H9 (cell line): ENCODE results near the gene TBCB. TPM values are rescaled to one million over a fixed set of nuclear protein-coding genes. Genes with fewer than 3 reads are reported as not detected.

Experiments
- DNase-seq: peaks from one replicate; pipeline ENCODE4 v3.0.0-alpha.2; 2017
- H2AFZ ChIP-seq: one replicate; pipeline ENCODE4 v1.6.1; 2013; ENCODE audit warnings: mild to moderate bottlenecking, low read length, control low read depth, moderate library complexity
- H2AK5ac ChIP-seq: 2 replicates; pipeline ENCODE4 v1.6.1; 2013; ENCODE audit warnings: low read length, control low read depth, mixed read lengths; ENCODE audit not compliant: insufficient read length
- H2BK120ac ChIP-seq: one replicate; pipeline ENCODE4 v1.6.1; 2013; ENCODE audit warnings: low read depth, mild to moderate bottlenecking, low read length, control low read depth, inconsistent platforms; ENCODE audit not compliant: poor library complexity, severe bottlenecking
- H2BK12ac ChIP-seq: 2 replicates; pipeline ENCODE4 v1.6.1; 2013; ENCODE audit warnings: low read length, control low read depth, mixed read lengths, low read depth; ENCODE audit not compliant: insufficient read length
- H2BK15ac ChIP-seq: 2 replicates; pipeline ENCODE4 v1.6.1; 2013; ENCODE audit warnings: low read depth, low read length, control low read depth
- H2BK20ac ChIP-seq: one replicate; pipeline ENCODE4 v1.6.1; 2013; ENCODE audit warnings: low read depth, mild to moderate bottlenecking, low read length, control low read depth, inconsistent platforms; ENCODE audit not compliant: poor library complexity, severe bottlenecking
- H2BK5ac ChIP-seq: 2 replicates; pipeline ENCODE4 v1.6.1; 2013; ENCODE audit warnings: low read length, control low read depth, mixed read lengths; ENCODE audit not compliant: insufficient read length
- H3K14ac ChIP-seq: 2 replicates; pipeline ENCODE4 v1.6.1; 2013; ENCODE audit warnings: low read length, control low read depth; ENCODE audit not compliant: insufficient read depth
- H3K18ac ChIP-seq: 2 replicates; pipeline ENCODE4 v1.6.1; 2013; ENCODE audit warnings: low read depth, mild to moderate bottlenecking, mixed read lengths, low read length, control low read depth; ENCODE audit not compliant: insufficient read length
- H3K23ac ChIP-seq: 2 replicates; pipeline ENCODE4 v1.6.1; 2013; ENCODE audit warnings: low read length, control low read depth, mixed read lengths, low read depth; ENCODE audit not compliant: insufficient read length
- H3K23me2 ChIP-seq: 2 replicates; pipeline ENCODE4 v1.6.1; 2013; ENCODE audit warnings: low read depth, mild to moderate bottlenecking, mixed read lengths, low read length, control low read depth; ENCODE audit not compliant: insufficient read length, poor library complexity, severe bottlenecking
- H3K27ac ChIP-seq: 2 replicates; pipeline ENCODE4 v1.5.1; 2013; ENCODE audit warnings: low read length, control low read depth, mixed read lengths, low read depth; ENCODE audit not compliant: insufficient read length
- H3K27me3 ChIP-seq: 2 replicates; pipeline ENCODE4 v1.6.1; 2013; ENCODE audit warnings: low read length, control low read depth, inconsistent platforms; ENCODE audit not compliant: insufficient read depth
- H3K4ac ChIP-seq: 2 replicates; pipeline ENCODE4 v1.6.1; 2013; ENCODE audit warnings: low read depth, mild to moderate bottlenecking, control low read depth, inconsistent platforms, low read length, moderate library complexity
- H3K4me1 ChIP-seq: 2 replicates; pipeline ENCODE4 v1.6.1; 2013; ENCODE audit warnings: low read length, control low read depth, inconsistent platforms; ENCODE audit not compliant: insufficient read depth
- H3K4me2 ChIP-seq: 2 replicates; pipeline ENCODE4 v1.6.1; 2013; ENCODE audit warnings: low read length, control low read depth, mixed read lengths; ENCODE audit not compliant: insufficient read length, insufficient read depth
- H3K56ac ChIP-seq: 2 replicates; pipeline ENCODE4 v1.6.1; 2013; ENCODE audit warnings: low read depth, mild to moderate bottlenecking, mixed read lengths, low read length, control low read depth; ENCODE audit not compliant: insufficient read length
- H3K79me1 ChIP-seq: 2 replicates; pipeline ENCODE4 v1.6.1; 2013; ENCODE audit warnings: low read depth, mild to moderate bottlenecking, moderate library complexity, low read length, control low read depth, inconsistent platforms; ENCODE audit not compliant: insufficient read depth, poor library complexity, severe bottlenecking
- H3K79me2 ChIP-seq: 2 replicates; pipeline ENCODE4 v1.6.1; 2013; ENCODE audit warnings: low read length, control low read depth, inconsistent platforms; ENCODE audit not compliant: insufficient read depth
- H3K9ac ChIP-seq: 2 replicates; pipeline ENCODE4 v1.6.1; 2013; ENCODE audit warnings: low read length, control low read depth, mixed read lengths; ENCODE audit not compliant: insufficient read length; ENCODE audit errors: extremely low read depth
- H3K9me3 ChIP-seq: one replicate; pipeline ENCODE4 v1.6.1; 2013; ENCODE audit warnings: low read depth, low read length, inconsistent platforms; ENCODE audit not compliant: control insufficient read depth
- H3T11ph ChIP-seq: one replicate; pipeline ENCODE4 v1.6.1; 2013; ENCODE audit warnings: mild to moderate bottlenecking, low read length, control low read depth, inconsistent platforms
- H4K20me1 ChIP-seq: one replicate; pipeline ENCODE4 v1.6.1; 2013; ENCODE audit not compliant: control insufficient read depth, insufficient read length, insufficient read depth
- H4K5ac ChIP-seq: 2 replicates; pipeline ENCODE4 v1.6.1; 2013; ENCODE audit warnings: low read depth, mild to moderate bottlenecking, mixed read lengths, low read length, control low read depth; ENCODE audit not compliant: insufficient read length
- H4K8ac ChIP-seq: replicated peaks from 2 replicates; pipeline ENCODE4 v1.6.1; 2013; ENCODE audit warnings: low read length, control low read depth, mixed read lengths, low read depth; ENCODE audit not compliant: insufficient read length
- H4K91ac ChIP-seq: 2 replicates; pipeline ENCODE4 v1.6.1; 2013; ENCODE audit warnings: low read depth, mild to moderate bottlenecking, moderate library complexity, mixed read lengths, low read length, control low read depth; ENCODE audit not compliant: insufficient read length
- H3K27ac Mint-ChIP-seq, 3 experiments: 2 replicates in 2 of 3; 3 replicates in 1 of 3; pipeline ENCODE4 v1.8.0; 2020 to 2021; ENCODE audit warnings: mixed read lengths in 3 of 3, mild to moderate bottlenecking in 1 of 3, moderate library complexity in 1 of 3
- H3K27me3 Mint-ChIP-seq: 2 replicates; pipeline ENCODE4 v1.8.0; 2021; ENCODE audit warnings: low read depth, mild to moderate bottlenecking, moderate library complexity, mixed read lengths
- H3K36me3 Mint-ChIP-seq, 3 experiments: 2 replicates in 2 of 3; 3 replicates in 1 of 3; pipeline ENCODE4 v1.8.0; 2020 to 2021; ENCODE audit warnings: low read depth in 3 of 3, mixed read lengths in 3 of 3; ENCODE audit not compliant: insufficient read depth in 1 of 3
- H3K4me1 Mint-ChIP-seq, 2 experiments: 2 replicates each; pipeline ENCODE4 v1.8.0; 2020; ENCODE audit warnings: mixed read lengths in 2 of 2
- H3K4me3 Mint-ChIP-seq, 2 experiments: 2 replicates in 1 of 2; 3 replicates in 1 of 2; pipeline ENCODE4 v1.8.0; 2020 to 2021; ENCODE audit warnings: mild to moderate bottlenecking in 2 of 2, mixed read lengths in 2 of 2, moderate library complexity in 1 of 2
- H3K9me3 Mint-ChIP-seq, 2 experiments: 2 replicates in 1 of 2; 3 replicates in 1 of 2; pipeline ENCODE4 v1.8.0; 2020; ENCODE audit warnings: mild to moderate bottlenecking in 2 of 2, mixed read lengths in 2 of 2, moderate library complexity in 1 of 2
- CTCF ChIP-seq: fragments of 200-600 bp; sonication (generic); conservative IDR thresholded peaks from 3 replicates; pipeline ENCODE4 v1.8.0; 2021; ENCODE audit warnings: antibody characterized with exemption, mild to moderate bottlenecking
- WGBS: extraction: QIAGEN DNeasy Blood & Tissue Kit; methylation state at CpG from one replicate; pipeline ENCODE4 v1.1.7; 2013; ENCODE audit warnings: missing lambda C conversion rate, low lambda C conversion rate, mixed read lengths; ENCODE audit not compliant: insufficient read length; ENCODE audit errors: extremely low coverage; 5-methylcytosine and 5-hydroxymethylcytosine counted together
- total RNA-seq: library from RNA; stranded (reverse); gene quantifications from 2 replicates; pipeline ENCODE4 v1.2.1, GENCODE V29; 2021

Gene TBCB
- total RNA-seq, 1 experiment from 2014 or later = 216 TPM

- no peak overlapping the region for H2BK15ac ChIP-seq
- no peak overlapping the region for H2AK5ac ChIP-seq
- no peak overlapping the region for H3K27ac ChIP-seq
- H2BK5ac ChIP-seq = no peak overlapping the region
- H3K56ac ChIP-seq = no peak overlapping the region
- no peaks in the 10 kb centered on the region for H3K79me2 ChIP-seq
- H4K91ac ChIP-seq = no peak overlapping the region
- H3K4me3 Mint-ChIP-seq = no peak overlapping the region
- no peaks in the 10 kb centered on the region for H3K79me1 ChIP-seq
- no peak overlapping the region for H2BK20ac ChIP-seq
- H3K9me3 Mint-ChIP-seq = no peaks in the 10 kb centered on the region
- WGBS = no CpG with 5 or more reads among the region's 6 CpGs
- H2BK120ac ChIP-seq = no peak overlapping the region
- H2BK12ac ChIP-seq = no peak overlapping the region
- H3K4me1 ChIP-seq = no peaks in the 10 kb centered on the region
- peak overlapping the region in 1 of 3 experiments; percentile 73; a peak in 1 of 7 replicates for H3K27ac Mint-ChIP-seq
- no peaks in the 10 kb centered on the region for H3K4me1 Mint-ChIP-seq
- H3K36me3 Mint-ChIP-seq = peaks cover 45 to 82% (median 64%) of the 10 kb centered on the region in 3 experiments
- H3K4me2 ChIP-seq = no peak overlapping the region
- no peak overlapping the region for H3K4ac ChIP-seq
- no peaks in the 10 kb centered on the region for H3K23me2 ChIP-seq
- H3K27me3 ChIP-seq = no peaks in the 10 kb centered on the region
- TF ChIP-seq CTCF = no peak
- H3T11ph ChIP-seq = no peak overlapping the region
- no peaks in the 10 kb centered on the region for H4K20me1 ChIP-seq
- no peak overlapping the region for H2AFZ ChIP-seq
- no peak overlapping the region for H4K8ac ChIP-seq
- no peak overlapping the region for H4K5ac ChIP-seq
- DNase-seq = no peak
- no peaks in the 10 kb centered on the region for H3K9me3 ChIP-seq
- H3K27me3 Mint-ChIP-seq = no peaks in the 10 kb centered on the region
- H3K23ac ChIP-seq = no peak overlapping the region
- no peak overlapping the region for H3K9ac ChIP-seq
- H3K18ac ChIP-seq = no peak overlapping the region
- no peak overlapping the region for H3K14ac ChIP-seq
These were observed 21.6 kb upstream of the TBCB start for GRCh38 chr19:36093687-36094086.
